ENCODE measurements around the gene ZFYVE28. TPM values are rescaled to one million over a fixed set of nuclear protein-coding genes. Genes with fewer than 3 reads are reported as not detected.
A peak's percentile ranks its signal among the peaks of the same experiment; 100 is the strongest.

The ZFYVE28 gene
- total and polyA plus RNA-seq, 5 experiments from 2014 or later = 5.0 to 12.3 (median 8.5) TPM

GRCh38 chr4:2332201-2332975 lies 86.1 kb downstream of the ZFYVE28 start:
- POLR2A ChIA-PET = no interaction called here
- peaks cover 0 to 9% (median 6%) of the 10 kb centered on the region in 4 donors for H3K4me1 Mint-ChIP-seq
- peak overlapping the region in 2 of 10 donors; percentile 21 to 58 for H3K27ac Mint-ChIP-seq
- H3K36me3 Mint-ChIP-seq = peaks cover 12 to 25% (median 21%) of the 10 kb centered on the region in 3 donors
- no peak for ATAC-seq
- DNase-seq = no peak
- no peak overlapping the region for H3K4me3 Mint-ChIP-seq
- no peaks in the 10 kb centered on the region for H3K27me3 Mint-ChIP-seq
- peaks cover 0 to 19% (median 10%) of the 10 kb centered on the region in 9 donors for H3K9me3 Mint-ChIP-seq

DNA sequence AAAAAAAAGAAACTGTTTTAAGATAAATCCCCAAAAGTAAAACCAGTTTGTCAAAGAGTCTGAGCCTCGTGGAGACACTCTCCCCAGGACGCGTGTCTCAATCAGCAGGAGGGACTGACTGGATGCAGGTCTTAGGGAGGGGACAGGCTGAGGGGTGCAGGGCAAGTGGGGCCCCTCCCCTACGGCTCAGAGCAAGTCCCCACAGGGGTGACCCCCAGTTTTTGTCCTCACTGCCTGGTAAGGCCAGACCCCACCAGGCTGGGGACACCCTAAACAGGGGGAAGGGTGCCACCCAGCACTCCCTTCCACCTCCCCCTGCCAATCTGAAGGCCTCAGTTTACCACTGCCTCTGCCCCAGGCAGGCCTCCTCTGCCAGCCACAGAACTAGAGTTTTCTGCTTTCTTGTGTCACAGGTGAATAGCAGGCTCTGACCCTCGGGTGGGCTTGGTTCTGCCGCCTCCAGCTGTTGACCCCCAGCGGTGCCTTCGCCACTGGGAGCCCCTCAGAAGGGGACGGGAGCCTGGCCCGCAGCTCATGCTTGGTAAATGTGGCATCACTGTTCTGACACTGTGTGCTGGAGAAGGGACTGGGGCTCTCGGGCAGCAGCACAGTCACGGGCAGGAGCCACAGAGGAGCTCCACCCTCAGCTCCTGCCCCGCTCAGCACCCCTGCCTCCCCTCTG lies 86.8 kb downstream of the ZFYVE28 start:
- H3K27me3 Mint-ChIP-seq = no peaks in the 10 kb centered on the region
- peaks cover 12 to 27% (median 21%) of the 10 kb centered on the region in 3 donors for H3K36me3 Mint-ChIP-seq
- peaks cover 0 to 23% (median 10%) of the 10 kb centered on the region in 9 donors for H3K9me3 Mint-ChIP-seq
- POLR2A ChIA-PET = no interaction called here
- no peak for DNase-seq
- H3K4me3 Mint-ChIP-seq = no peak overlapping the region
- no peak for ATAC-seq
- H3K4me1 Mint-ChIP-seq = peaks cover 0 to 9% (median 6%) of the 10 kb centered on the region in 4 donors
- H3K27ac Mint-ChIP-seq = no peak overlapping the region

GRCh38 chr4:2331043-2331420 lies 87.4 kb downstream of the ZFYVE28 start:
- no peak for ATAC-seq
- Mint-ChIP-seq H3K9me3 (peaks cover 0 to 29% (median 13%) of the 10 kb centered on the region in 9 donors), H3K36me3 (peaks cover 9 to 28% (median 21%) of the 10 kb centered on the region in 3 donors), H3K4me1 (peaks cover 0 to 9% (median 6%) of the 10 kb centered on the region in 4 donors), H3K4me3 (no peak overlapping the region), H3K27ac (no peak overlapping the region), H3K27me3 (no peaks in the 10 kb centered on the region)
- DNase-seq = no peak
- POLR2A ChIA-PET = no interaction called here

GRCh38 chr4:2330091-2331042 lies 88.1 kb downstream of the ZFYVE28 start:
- Mint-ChIP-seq H3K9me3 (peaks cover 0 to 36% (median 13%) of the 10 kb centered on the region in 9 donors), H3K36me3 (peaks cover 9 to 28% (median 21%) of the 10 kb centered on the region in 3 donors), H3K4me1 (peaks cover 0 to 9% (median 6%) of the 10 kb centered on the region in 4 donors), H3K4me3 (no peak overlapping the region), H3K27ac (peak overlapping the region in 1 of 10 donors; percentile 57), H3K27me3 (no peaks in the 10 kb centered on the region)
- POLR2A ChIA-PET = no interaction called here
- DNase-seq = no peak
- no peak for ATAC-seq

- Mint-ChIP-seq H3K9me3 (peaks cover 0 to 38% (median 15%) of the 10 kb centered on the region in 9 donors), H3K4me1 (peaks cover 0 to 3% (median 1%) of the 10 kb centered on the region in 4 donors), H3K27ac (no peak overlapping the region), H3K27me3 (peaks cover 0 to 1% (median 0%) of the 10 kb centered on the region in 5 donors), H3K4me3 (no peak overlapping the region), H3K36me3 (peaks cover 9 to 31% (median 21%) of the 10 kb centered on the region in 3 donors)
- DNase-seq = no peak
- ATAC-seq = no peak
- POLR2A ChIA-PET = no interaction called here
Observed at GRCh38 chr4:2327579-2327978, 90.9 kb downstream of the ZFYVE28 start.

- POLR2A ChIA-PET = interaction anchor here (1.1 kb wide), 1 partner anchor 83 kb away, joined by 5 read pairs; the partner anchor contains the start of genes HAUS3 and POLN
- DNase-seq (no peak), ATAC-seq (no peak)
- H3K36me3 Mint-ChIP-seq = peaks cover 4 to 29% (median 18%) of the 10 kb centered on the region in 3 donors
- peaks cover 0 to 12% (median 5%) of the 10 kb centered on the region in 4 donors for H3K4me1 Mint-ChIP-seq
- no peak overlapping the region for H3K4me3 Mint-ChIP-seq
- H3K27me3 Mint-ChIP-seq = peaks cover 0 to 1% (median 0%) of the 10 kb centered on the region in 5 donors
- H3K27ac Mint-ChIP-seq = no peak overlapping the region
- H3K9me3 Mint-ChIP-seq = peaks cover 0 to 38% (median 15%) of the 10 kb centered on the region in 9 donors
Observed at GRCh38 chr4:2324891-2325290, 93.6 kb downstream of the ZFYVE28 start.

GRCh38 chr4:2322841-2323240 lies 95.6 kb downstream of the ZFYVE28 start:
- peaks cover 0 to 12% (median 6%) of the 10 kb centered on the region in 4 donors for H3K4me1 Mint-ChIP-seq
- H3K9me3 Mint-ChIP-seq = peaks cover 0 to 24% (median 9%) of the 10 kb centered on the region in 9 donors
- peaks cover 0 to 10% (median 5%) of the 10 kb centered on the region in 3 donors for H3K36me3 Mint-ChIP-seq
- H3K27ac Mint-ChIP-seq = peak overlapping the region in 2 of 10 donors; percentile 70 to 73
- peaks cover 0 to 1% (median 0%) of the 10 kb centered on the region in 5 donors for H3K27me3 Mint-ChIP-seq
- ATAC-seq = no peak
- no peak for DNase-seq
- POLR2A ChIA-PET = no interaction called here
- H3K4me3 Mint-ChIP-seq = no peak overlapping the region

DNA sequence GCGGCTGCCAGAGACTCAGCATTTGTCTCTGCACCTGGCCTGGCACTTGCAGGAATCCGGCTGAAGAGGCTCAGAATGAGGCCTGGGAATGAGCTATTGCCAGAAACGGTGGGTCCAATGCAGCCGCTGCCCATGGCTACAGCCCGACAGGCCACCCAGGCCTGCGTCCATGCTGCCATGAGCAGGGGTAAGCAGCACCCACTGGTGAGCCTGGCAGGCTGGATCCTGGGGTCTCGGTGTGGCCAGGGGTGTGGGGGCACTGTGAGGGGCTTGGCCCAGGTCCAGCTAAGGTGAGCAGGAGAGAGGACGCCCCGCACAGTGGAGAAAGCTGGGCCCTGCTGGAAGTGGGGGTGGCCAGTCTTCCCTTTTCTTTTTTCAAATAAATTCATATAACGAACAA lies 96.2 kb downstream of the ZFYVE28 start:
- Mint-ChIP-seq H3K27ac (no peak overlapping the region), H3K9me3 (peaks cover 0 to 18% (median 5%) of the 10 kb centered on the region in 9 donors), H3K27me3 (peaks cover 0 to 1% (median 0%) of the 10 kb centered on the region in 5 donors), H3K4me1 (peaks cover 0 to 12% (median 6%) of the 10 kb centered on the region in 4 donors), H3K4me3 (no peak overlapping the region), H3K36me3 (peaks cover 0 to 6% (median 0%) of the 10 kb centered on the region in 3 donors)
- DNase-seq (no peak), ATAC-seq (no peak)
- POLR2A ChIA-PET = no interaction called here

DNA sequence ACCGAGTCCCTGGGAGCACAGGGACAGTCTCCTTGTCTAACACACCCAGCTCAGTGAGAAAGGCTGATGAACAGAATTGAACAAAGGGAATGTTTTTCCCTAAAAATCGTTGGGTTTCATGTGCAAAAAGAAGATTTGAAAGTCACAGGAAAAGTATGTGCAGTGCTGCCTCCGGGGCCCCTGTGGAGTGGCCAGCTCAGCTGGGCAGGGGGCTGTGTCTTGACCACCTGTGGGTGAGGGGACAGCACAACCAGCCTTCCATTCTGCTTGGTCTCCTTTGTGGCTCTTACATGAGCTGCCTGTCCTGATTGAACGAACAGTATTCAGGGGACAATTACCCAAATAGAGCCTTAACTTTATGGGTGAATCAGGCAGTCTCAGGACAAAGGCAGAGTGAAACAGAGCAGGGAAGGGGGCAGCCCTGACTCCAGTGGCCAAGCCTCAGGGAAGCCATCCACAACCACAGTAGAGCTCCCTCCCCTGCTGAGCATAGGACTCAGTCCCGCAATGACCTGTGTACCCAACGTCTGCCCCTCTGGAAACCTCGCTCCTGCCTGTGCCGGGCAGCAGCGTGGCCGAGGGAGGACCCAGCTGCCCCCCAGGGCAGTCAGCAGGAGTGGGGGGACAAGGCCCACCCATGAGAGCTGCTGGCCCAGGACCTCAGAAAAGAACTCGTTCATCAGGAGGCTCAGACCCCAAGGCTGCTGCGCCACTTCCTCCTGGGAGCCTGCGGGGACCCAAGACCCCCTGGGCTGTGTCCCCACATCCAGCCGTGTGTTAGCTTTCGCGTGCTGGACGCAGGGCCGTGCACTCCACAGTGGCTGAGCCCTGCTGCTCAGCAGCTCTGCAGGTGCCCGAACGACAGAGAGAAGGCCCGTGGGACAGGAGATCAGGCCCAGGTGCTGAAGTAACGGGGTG lies 96.9 kb downstream of the ZFYVE28 start:
- Mint-ChIP-seq H3K4me3 (no peak overlapping the region), H3K36me3 (peaks cover 0 to 3% (median 0%) of the 10 kb centered on the region in 3 donors), H3K9me3 (peaks cover 0 to 14% (median 3%) of the 10 kb centered on the region in 9 donors), H3K4me1 (peaks cover 0 to 12% (median 6%) of the 10 kb centered on the region in 4 donors), H3K27me3 (peaks cover 0 to 1% (median 0%) of the 10 kb centered on the region in 5 donors), H3K27ac (peak overlapping the region in 1 of 10 donors; percentile 55)
- POLR2A ChIA-PET = no interaction called here
- DNase-seq = no peak
- ATAC-seq = no peak

- H3K4me3 Mint-ChIP-seq = no peak overlapping the region
- H3K36me3 Mint-ChIP-seq = peaks cover 0 to 3% (median 0%) of the 10 kb centered on the region in 3 donors
- H3K27me3 Mint-ChIP-seq = peaks cover 0 to 1% (median 0%) of the 10 kb centered on the region in 5 donors
- H3K9me3 Mint-ChIP-seq = peaks cover 0 to 9% (median 0%) of the 10 kb centered on the region in 9 donors
- no peak for ATAC-seq
- POLR2A ChIA-PET = no interaction called here
- no peak for DNase-seq
- H3K4me1 Mint-ChIP-seq = peaks cover 0 to 12% (median 6%) of the 10 kb centered on the region in 4 donors
- H3K27ac Mint-ChIP-seq = peak overlapping the region in 2 of 10 donors; percentile 7 to 60
Observed at GRCh38 chr4:2320746-2321145, 97.7 kb downstream of the ZFYVE28 start.

- Mint-ChIP-seq H3K36me3 (peaks cover 0 to 6% (median 0%) of the 10 kb centered on the region in 3 donors), H3K4me3 (no peak overlapping the region), H3K9me3 (peaks cover 0 to 7% (median 0%) of the 10 kb centered on the region in 9 donors), H3K27ac (peak overlapping the region in 3 of 10 donors; percentile 20 to 71 (median 43)), H3K4me1 (peaks cover 0 to 12% (median 6%) of the 10 kb centered on the region in 4 donors), H3K27me3 (peaks cover 0 to 1% (median 0%) of the 10 kb centered on the region in 5 donors)
- POLR2A ChIA-PET = no interaction called here
- ATAC-seq = no peak
- DNase-seq = peak in 2 of 10 donors; percentile 9 to 21
Observed at GRCh38 chr4:2320152-2320551, 98.3 kb downstream of the ZFYVE28 start.

Data from naive thymus-derived CD8-positive, alpha-beta T cell (primary cell).